GM18858 (cell line): Measurements from ENCODE around the gene SMYD3.

ENCODE experiments used
- ATAC-seq: cut with Tn5 transposase; IDR thresholded peaks from one replicate; pipeline ENCODE4 v1.9.1; 2021; ENCODE audit not compliant: unreplicated experiment

SMYD3 gene

DNA sequence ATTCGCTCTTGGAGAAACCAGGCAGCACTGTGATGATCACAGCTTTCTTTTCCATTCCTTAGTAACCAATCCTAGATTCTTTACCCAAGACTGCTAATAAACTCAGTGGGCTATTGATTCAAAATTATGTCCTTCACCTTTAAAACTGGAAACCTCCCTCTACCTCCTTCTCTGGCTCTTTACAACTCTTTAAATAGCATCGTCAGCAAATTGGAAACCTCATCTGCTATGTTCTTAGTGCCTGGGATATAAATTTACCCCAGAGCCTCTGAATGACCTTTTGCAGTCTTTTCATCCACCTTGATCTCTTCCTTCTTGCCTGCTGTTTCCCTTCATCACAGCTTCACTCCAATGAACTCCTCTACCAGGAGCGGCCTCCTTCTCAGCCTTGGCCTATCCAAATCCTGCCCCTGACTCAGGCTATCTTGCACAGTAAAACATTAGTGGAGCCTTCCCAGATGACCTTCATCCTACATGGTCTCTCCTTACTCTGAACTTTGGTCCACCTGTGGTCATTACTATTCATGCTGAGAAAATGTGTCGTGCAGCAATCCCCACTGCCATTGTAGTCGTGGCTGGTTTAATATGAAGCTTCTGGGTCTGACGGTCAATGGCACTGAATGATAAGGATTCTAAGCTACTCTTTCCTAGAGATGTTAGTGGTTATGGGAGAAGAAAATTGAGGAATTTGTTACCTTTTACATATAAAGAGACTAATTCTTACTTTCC lies 644.1 kb downstream of the SMYD3 start:
- no peak for ATAC-seq

DNA sequence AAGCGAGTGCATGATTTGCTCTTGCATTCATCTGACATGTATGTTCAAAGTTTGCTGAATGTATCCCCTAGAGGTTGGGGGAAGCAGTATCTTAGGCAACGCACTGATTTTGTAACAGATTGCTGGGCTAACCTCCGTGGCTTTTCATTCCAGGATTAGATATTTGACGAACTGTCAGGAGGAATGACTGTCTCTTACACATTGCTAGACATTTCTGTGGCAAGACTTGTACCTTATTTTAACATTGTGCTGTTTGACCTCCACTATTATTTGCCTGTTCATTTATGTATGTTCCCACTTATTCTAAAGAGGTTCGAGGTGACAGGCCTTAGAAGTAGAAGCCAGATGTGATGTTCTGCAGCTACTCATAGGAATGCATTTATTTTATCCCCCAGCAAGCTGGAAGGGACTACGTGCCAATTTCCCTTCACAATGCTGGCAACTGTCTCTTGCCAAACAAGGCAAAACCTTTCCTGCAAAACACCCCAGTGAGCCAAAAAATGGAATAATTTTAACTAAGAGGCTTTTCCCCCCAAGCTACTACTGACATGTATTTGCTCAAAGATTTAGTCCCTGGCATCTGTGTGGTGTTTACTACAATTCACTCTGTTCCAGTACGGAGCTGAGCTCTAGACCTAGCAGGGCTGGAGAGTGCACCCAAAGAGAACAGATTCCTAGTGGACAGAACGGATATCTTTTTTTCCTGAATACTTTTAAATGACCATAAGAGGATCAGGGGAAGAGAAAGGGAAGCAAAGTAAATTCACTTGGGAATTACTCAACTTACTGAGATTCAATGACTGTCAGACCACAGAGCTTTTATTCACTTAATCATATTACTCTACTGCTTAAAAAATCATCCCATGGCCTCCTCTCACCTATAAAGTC lies 646.2 kb downstream of the SMYD3 start:
- no peak for ATAC-seq

DNA sequence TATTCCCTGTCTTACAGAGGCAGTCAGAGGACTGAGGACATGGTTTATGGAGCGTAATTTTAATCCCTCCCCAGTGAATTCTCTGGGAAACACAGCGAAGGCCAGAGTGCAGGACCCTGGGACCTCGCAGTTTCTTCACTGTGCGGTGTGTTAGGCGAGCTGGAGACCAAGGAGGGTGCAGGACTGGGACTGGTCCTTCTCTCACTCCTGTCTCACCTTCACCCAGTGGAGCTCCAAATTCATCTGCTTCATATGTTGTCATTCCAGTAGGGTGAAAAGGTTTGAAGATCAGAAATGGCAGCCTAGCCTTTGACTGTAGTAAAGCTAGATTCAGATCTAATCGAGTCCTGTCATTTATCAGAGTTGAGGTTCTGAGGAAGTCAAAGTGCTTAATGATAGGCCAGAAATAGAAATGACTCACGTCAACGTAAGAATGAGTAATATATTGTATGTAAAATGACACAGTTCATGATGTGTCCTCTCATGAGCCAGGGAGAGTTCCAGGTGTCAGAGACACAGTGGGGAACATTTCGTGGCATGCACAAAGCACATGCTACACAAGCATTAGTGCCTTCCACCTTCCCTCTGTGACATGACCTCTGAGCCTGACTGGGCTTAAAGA lies 647.5 kb downstream of the SMYD3 start:
- ATAC-seq = no peak

- ATAC-seq = no peak
Observed at GRCh38 chr1:245858722-245859492, 648.2 kb downstream of the SMYD3 start.

DNA sequence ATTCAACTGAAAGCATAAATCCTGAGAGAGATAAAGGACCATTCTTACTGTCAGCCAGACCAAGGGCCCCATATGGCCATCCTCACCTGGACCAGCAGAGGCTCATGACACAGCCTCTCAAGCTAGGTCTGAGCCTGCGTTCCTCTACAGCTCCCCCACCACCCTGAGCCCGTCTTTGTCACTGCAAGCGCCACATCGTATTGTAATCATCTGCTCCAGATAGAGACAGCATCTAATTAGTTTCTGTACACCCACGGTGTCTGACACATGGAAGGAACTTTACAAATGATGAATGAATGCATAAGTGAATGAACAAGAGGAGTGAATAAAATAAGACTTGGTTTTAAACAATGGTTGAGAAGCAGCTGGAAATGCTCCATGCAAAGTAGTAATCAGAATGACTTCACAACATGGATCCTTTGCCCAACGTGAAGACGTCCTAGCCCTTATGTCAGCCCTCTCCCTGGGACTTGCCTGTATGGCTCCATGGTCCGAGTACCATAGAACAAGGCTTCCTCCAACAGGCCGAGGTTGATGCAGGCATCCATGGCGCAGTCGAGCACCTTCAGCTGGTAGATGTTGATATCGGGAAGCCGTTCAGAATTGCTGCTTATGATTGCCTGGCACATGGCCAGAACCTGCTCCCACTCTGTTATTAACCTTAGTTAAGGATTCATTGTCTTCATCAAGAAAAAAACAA lies 648.9 kb downstream of the SMYD3 start:
- no peak for ATAC-seq

DNA sequence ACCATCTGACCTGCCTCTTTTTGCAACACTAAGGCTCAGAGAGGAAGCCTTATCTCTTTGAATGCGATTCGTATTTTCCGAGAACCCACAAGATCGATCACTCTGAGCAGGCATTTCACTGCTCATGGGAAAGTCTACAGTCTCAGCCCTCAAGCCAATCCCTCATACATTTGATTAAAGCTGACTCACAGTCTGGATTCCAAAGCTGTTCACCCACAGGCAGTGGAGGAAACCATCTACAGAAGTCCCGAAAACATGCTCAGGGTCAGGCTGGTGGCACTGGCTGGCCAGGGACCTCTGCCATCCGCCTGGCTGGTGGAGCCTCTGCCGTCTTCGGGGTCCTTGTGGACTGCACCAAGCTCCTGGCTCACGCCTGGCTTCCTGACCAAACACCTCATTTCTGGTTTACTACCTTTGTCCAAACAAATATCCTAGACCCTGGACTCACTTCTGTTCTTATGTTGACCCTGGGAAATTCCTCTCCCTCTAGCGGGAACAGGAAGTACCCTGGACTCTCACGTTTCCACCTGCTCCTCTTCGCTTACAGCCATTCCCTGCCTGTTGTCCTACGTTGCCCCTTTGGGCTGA lies 650.0 kb downstream of the SMYD3 start:
- ATAC-seq = no peak

DNA sequence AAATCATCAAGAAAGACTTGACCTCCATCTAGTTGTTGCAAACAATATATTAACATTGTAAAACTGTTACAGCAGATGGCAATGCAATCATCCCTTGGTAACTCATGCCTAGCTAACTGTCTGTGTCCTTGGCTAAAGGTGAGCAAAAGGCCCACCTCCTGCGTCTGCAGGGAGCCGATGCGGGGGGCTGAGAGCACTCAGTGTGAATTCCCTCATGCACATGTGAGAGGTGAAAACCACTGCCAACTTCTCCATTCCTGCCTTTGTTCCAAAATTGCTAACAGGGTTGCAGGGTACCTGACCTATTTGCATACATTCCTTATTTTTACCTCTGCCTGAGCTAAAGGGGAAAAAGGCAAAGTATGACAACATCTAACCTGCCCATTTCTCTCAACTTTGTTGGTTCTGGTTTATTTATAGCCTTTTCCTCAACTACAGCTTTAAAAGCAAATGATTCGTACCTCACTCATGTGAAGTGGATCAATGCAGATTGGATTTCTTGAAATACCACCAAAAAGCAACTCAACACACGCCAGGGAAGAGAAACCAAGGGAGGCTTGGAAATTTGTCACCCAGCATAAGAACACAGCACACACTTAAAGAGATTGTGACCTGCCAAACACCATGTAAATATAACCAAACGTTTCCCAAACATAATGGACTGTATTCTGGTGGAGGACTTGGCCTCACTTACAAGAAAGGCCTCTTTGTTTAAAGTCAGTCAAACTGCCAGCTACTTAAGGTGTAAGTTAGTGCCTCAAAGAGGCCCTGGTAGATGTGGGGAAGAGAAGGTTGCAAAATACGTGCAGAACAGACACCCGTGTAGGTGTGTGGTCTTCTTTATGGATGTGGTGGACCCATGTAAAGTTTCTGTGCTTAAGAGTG lies 651.0 kb downstream of the SMYD3 start:
- no peak for ATAC-seq

- ATAC-seq = no peak
Observed at GRCh38 chr1:245853291-245853690, 653.8 kb downstream of the SMYD3 start.

DNA sequence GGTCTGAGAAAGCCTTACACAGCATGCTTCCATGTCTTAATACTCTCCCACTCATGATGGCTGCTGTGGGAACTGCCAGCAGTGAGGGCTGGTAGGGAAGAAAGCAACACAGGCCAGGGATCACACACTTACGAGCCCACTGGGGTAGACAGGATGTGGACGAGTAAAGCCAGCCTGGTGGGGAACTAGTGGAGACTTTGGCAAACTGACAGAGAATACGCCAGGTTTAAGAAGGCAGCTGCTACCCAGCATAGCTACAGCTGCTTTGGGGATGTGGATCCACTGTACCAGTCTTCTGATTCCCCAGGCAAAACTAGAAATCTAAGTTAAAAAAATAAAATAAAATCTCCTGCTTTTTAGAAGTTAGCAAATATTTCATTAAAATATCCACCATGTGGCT lies 664.0 kb downstream of the SMYD3 start:
- no peak for ATAC-seq

- ATAC-seq = no peak
Observed at GRCh38 chr1:245842106-245842505, 665.0 kb downstream of the SMYD3 start.

GRCh38 chr1:245840971-245841370 lies 666.1 kb downstream of the SMYD3 start:
- no peak for ATAC-seq

DNA sequence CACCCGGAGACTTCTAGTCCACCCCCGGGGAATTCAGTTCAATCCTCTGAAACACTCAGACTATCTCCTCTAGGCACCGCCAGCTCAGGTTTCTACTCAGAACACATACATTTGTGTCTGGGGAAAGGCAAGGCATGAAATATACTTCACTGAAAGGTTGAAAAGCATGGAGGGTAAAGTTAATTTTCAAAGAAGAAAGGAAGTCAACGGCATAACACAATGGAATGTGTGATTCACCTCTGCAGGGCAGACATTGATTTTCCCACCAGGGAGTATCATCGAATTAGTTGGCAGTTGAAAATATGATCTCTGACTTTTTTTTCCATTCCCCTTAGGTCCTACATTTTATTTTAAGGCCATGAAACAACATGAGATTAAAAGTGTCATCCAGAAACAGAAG lies 669.4 kb downstream of the SMYD3 start:
- ATAC-seq = no peak

DNA sequence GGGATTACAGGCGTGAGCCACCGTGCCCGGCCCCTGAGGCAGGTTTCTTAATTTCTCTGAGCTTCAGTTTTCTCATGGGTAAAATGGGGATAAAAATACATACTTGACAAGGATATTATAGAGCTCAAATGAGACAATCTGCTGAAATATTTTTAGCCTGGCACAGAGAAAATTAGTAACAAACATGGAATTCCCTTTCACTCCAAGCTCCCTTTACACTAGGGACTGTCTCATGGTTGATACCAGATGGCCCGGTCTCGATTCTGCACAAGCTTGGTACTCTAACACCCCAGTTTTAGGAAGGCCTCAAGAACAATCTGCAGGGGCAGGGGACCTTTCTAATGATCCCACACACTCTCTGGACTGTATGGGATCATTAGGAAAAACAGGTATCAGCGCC lies 671.7 kb downstream of the SMYD3 start:
- ATAC-seq = no peak

- no peak for ATAC-seq
Observed at GRCh38 chr1:245834002-245834401, 673.1 kb downstream of the SMYD3 start.

DNA sequence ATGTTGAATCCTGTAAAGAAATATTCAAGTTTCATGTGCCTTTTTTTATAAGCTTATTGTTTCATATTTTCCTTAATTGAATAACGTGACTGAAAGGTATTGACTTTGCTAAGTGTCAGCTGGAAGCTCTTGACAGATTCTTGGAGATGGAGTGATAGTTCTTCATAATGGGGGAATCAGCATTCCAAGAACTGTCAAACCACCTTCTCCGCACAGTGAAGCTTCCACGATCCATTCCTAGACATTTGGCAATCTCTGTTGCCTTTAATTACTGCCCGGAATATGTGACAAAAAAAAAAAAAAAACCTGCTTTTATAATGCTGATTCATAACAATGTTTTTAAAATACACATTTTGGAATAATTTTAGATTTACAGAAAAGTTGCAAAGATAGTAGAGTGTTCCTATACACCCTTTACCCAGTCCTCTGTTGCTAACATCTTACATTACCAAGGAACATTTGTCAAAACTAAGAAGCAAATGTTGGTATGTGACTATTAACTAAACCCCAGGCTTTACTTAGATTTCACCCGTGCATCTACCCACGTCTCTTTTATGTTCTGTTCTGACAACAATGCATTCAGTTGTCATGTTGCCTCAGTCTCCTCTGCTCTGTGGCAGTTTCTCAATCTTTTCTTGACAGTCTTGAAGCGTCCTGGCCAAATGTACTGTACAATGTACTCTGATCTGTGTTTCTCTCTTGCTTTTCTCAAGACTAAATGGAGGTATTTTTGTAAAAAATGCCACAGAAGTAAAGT lies 674.1 kb downstream of the SMYD3 start:
- ATAC-seq = no peak

DNA sequence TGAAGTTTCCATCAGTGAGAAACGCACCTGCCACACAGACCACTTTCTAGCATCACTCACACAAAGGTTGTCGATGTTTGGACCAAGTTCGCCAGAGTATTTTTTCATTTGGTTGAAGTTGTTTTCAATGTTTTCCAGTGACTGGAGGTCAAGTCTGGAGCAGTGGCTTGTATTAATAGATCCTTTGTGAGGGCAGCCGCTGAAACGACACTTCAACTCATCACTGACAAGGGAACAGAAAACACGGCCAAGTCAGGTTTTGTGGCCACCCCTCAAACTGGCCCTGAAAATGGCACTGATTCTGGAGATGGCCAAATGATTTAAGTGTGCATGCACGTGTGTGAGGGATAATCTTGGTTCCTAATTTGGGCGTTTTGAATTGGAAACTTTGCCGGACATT lies 675.6 kb downstream of the SMYD3 start:
- no peak for ATAC-seq

- ATAC-seq = no peak
Observed at GRCh38 chr1:245829826-245830225, 677.3 kb downstream of the SMYD3 start.

DNA sequence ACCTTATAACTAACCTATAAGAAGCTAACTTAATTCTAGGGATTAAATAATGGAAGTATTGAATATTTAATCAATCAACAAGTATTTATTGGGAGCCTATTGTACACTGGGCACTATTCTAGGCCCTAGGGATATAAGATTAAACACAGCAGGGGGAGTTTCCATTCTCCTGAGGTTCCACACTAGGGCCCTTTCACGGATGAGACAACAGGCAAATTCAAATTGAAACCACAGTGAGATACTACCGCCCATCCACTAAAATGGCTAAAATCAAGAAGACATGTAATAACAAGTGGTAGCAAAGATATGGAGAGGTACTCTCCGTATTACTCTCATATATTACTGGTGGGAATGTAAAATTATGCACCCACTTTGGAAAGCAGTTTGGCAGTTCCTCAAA lies 677.9 kb downstream of the SMYD3 start:
- ATAC-seq = peak; percentile 68
